Colonic mucosa (tissue), 4 donors: Measurements from ENCODE around the gene AMDHD1. TPM values are rescaled to one million over a fixed set of nuclear protein-coding genes. Genes with fewer than 3 reads are reported as not detected.

Experiments
- DNase-seq: peaks from one replicate; pipeline ENCODE4 v3.0.0-alpha.2; 2020
- H3K27ac ChIP-seq: fragments of 200-600 bp; one replicate; pipeline ENCODE4 v1.8.0; 2021
- H3K27me3 ChIP-seq: fragments of 200-600 bp; one replicate; pipeline ENCODE4 v1.8.0; 2021
- H3K36me3 ChIP-seq: fragments of 200-600 bp; one replicate; pipeline ENCODE4 v1.8.0; 2021
- H3K4me1 ChIP-seq: fragments of 200-600 bp; one replicate; pipeline ENCODE4 v1.8.0; 2021; ENCODE audit warnings: mild to moderate bottlenecking
- H3K4me3 ChIP-seq: fragments of 200-600 bp; one replicate; pipeline ENCODE4 v1.8.0; 2021
- H3K9ac ChIP-seq, 2 donors: one replicate each; pipeline ENCODE4 v1.7.0; 2013; ENCODE audit warnings: control low read depth in 2 of 2, low read depth in 2 of 2, low read length in 2 of 2
- H3K9me3 ChIP-seq: fragments of 200-600 bp; one replicate; pipeline ENCODE4 v1.8.0; 2021
- CTCF ChIP-seq: fragments of 200-600 bp; IDR thresholded peaks from one replicate; pipeline ENCODE4 v1.8.0; 2022; ENCODE audit warnings: antibody characterized with exemption, mild to moderate bottlenecking
- intact Hi-C: fragments of 100-400 bp; cut with DNase I; formaldehyde crosslinking; loops from one replicate; pipeline ENCODE4 v1.14.1; 2022
- total RNA-seq, 2 donors: library from RNA; stranded (reverse); fragmentation: NEBNext Ultra II Directional in 1 of 2; extraction: Animal tissue kit (Norgen Biotek cat#: 25700) in 1 of 2; gene quantifications; one replicate each; pipeline ENCODE4 v1.2.1, GENCODE V29; 2021
- donor health status: healthy.
- donor health status: DM: no; HTN: no; CAD: no.
- donor health status: DM: no; HTN: no; CAD: no.

AMDHD1 gene
- total RNA-seq, 2 donors from 2014 or later: 0.48 TPM; not detected in 1

- intact Hi-C loops: no loop called here
- Histone ChIP-seq H3K27ac (no peak overlapping the region), H3K9ac (no peak overlapping the region), H3K9me3 (no peaks in the 10 kb centered on the region), H3K36me3 (no peaks in the 10 kb centered on the region), H3K27me3 (no peaks in the 10 kb centered on the region), H3K4me3 (no peak overlapping the region), H3K4me1 (no peaks in the 10 kb centered on the region)
- no peak for DNase-seq
- no peak for TF ChIP-seq CTCF
Measured at GRCh38 chr12:95955549-95956159, 12.5 kb downstream of the AMDHD1 start.

- no peak overlapping the region for H3K27ac ChIP-seq
Measured at GRCh38 chr12:95956557-95957145, 13.5 kb downstream of the AMDHD1 start.

GRCh38 chr12:95959107-95959506 lies 16.0 kb downstream of the AMDHD1 start:
- Histone ChIP-seq H3K36me3 (no peaks in the 10 kb centered on the region), H3K9me3 (no peaks in the 10 kb centered on the region), H3K4me1 (no peaks in the 10 kb centered on the region), H3K4me3 (no peak overlapping the region), H3K27ac (no peak overlapping the region), H3K27me3 (no peaks in the 10 kb centered on the region), H3K9ac (no peak overlapping the region)
- no peak for DNase-seq
- intact Hi-C loops: no loop called here
- no peak for TF ChIP-seq CTCF

More at GRCh38 chr12:95956557-95957145, 13.5 kb downstream of the AMDHD1 start:
- Histone ChIP-seq H3K36me3 (no peaks in the 10 kb centered on the region), H3K9ac (no peak overlapping the region), H3K4me3 (no peak overlapping the region), H3K4me1 (no peaks in the 10 kb centered on the region), H3K9me3 (no peaks in the 10 kb centered on the region), H3K27me3 (no peaks in the 10 kb centered on the region)
- no peak for DNase-seq
- intact Hi-C loops: no loop called here
- no peak for TF ChIP-seq CTCF

GRCh38 chr12:95960241-95960640 lies 17.1 kb downstream of the AMDHD1 start:
- Histone ChIP-seq H3K27me3 (no peaks in the 10 kb centered on the region), H3K9ac (no peak overlapping the region), H3K36me3 (no peaks in the 10 kb centered on the region), H3K9me3 (no peaks in the 10 kb centered on the region), H3K27ac (no peak overlapping the region), H3K4me3 (no peak overlapping the region), H3K4me1 (no peaks in the 10 kb centered on the region)
- no peak for DNase-seq
- intact Hi-C loops: no loop called here
- TF ChIP-seq CTCF: no peak

- intact Hi-C loops: no loop called here
- H3K9ac ChIP-seq: no peak overlapping the region
- no peaks in the 10 kb centered on the region for H3K4me1 ChIP-seq
- H3K27me3 ChIP-seq: no peaks in the 10 kb centered on the region
- TF ChIP-seq CTCF: no peak
- H3K27ac ChIP-seq: no peak overlapping the region
- DNase-seq: no peak
- no peak overlapping the region for H3K4me3 ChIP-seq
- no peaks in the 10 kb centered on the region for H3K9me3 ChIP-seq
- H3K36me3 ChIP-seq: no peaks in the 10 kb centered on the region
Measured at GRCh38 chr12:95962222-95962621, 19.1 kb downstream of the AMDHD1 start.
